Measurements from ENCODE around the gene AP3B2. TPM values are rescaled to one million over a fixed set of nuclear protein-coding genes. Genes with fewer than 3 reads are reported as not detected.

AP3B2 gene
- total RNA-seq, 4 donors from 2014 or later: 0.59 to 14.2 (median 1.1) TPM

GRCh38 chr15:82698711-82699345, 10.8 kb downstream of the AP3B2 start:
- no peaks in the 10 kb centered on the region for H3K9me3 ChIP-seq
- no peaks in the 10 kb centered on the region for H3K27me3 ChIP-seq
- WGBS, 2 donors: 68 to 77% methylated on average over 8 of the region's 8 CpGs
- H3K4me3 ChIP-seq: no peak overlapping the region
- H3K36me3 ChIP-seq: no peaks in the 10 kb centered on the region
- no peak for DNase-seq (ENCODE audit: low spot score in 2 of 2)
- TF ChIP-seq POLR2A (IDR thresholded peaks at IDR 0.05): no peak
- no peak for TF ChIP-seq CTCF (IDR thresholded peaks at IDR 0.05)
- TF ChIP-seq EP300 (IDR thresholded peaks at IDR 0.05): no peak
- no peak overlapping the region for H3K27ac ChIP-seq
- H3K4me1 ChIP-seq: no peaks in the 10 kb centered on the region

GRCh38 chr15:82697735-82698407, 11.8 kb downstream of the AP3B2 start:
- WGBS, 2 donors: 85 to 94% methylated on average over 9 of the region's 9 CpGs
- no peaks in the 10 kb centered on the region for H3K9me3 ChIP-seq
- DNase-seq (ENCODE audit: low spot score in 2 of 2): no peak
- H3K27ac ChIP-seq: no peak overlapping the region
- no peaks in the 10 kb centered on the region for H3K27me3 ChIP-seq
- no peak for TF ChIP-seq CTCF (IDR thresholded peaks at IDR 0.05)
- no peak for TF ChIP-seq EP300 (IDR thresholded peaks at IDR 0.05)
- no peak for TF ChIP-seq POLR2A (IDR thresholded peaks at IDR 0.05)
- no peak overlapping the region for H3K4me3 ChIP-seq
- H3K36me3 ChIP-seq: no peaks in the 10 kb centered on the region
- no peaks in the 10 kb centered on the region for H3K4me1 ChIP-seq

- H3K27ac ChIP-seq: no peak overlapping the region
Measured at GRCh38 chr15:82692171-82692570, 17.5 kb downstream of the AP3B2 start.

GRCh38 chr15:82689147-82689546, 20.5 kb downstream of the AP3B2 start:
- H3K4me3 ChIP-seq: no peak overlapping the region
- H3K27ac ChIP-seq: no peak overlapping the region
- H3K9me3 ChIP-seq: no peaks in the 10 kb centered on the region
- no peaks in the 10 kb centered on the region for H3K4me1 ChIP-seq
- DNase-seq (ENCODE audit: low spot score in 2 of 2): no peak
- H3K27me3 ChIP-seq: no peaks in the 10 kb centered on the region
- no peaks in the 10 kb centered on the region for H3K36me3 ChIP-seq
- TF ChIP-seq CTCF (IDR thresholded peaks at IDR 0.05) (no peak), EP300 (IDR thresholded peaks at IDR 0.05) (no peak), POLR2A (IDR thresholded peaks at IDR 0.05) (no peak)
- WGBS, 2 donors: 83 to 95% methylated on average over 8 of the region's 8 CpGs

More at GRCh38 chr15:82692171-82692570, 17.5 kb downstream of the AP3B2 start:
- 93% methylated on average over 23 of the region's 23 CpGs for WGBS, 2 donors
- Histone ChIP-seq H3K4me1 (no peaks in the 10 kb centered on the region), H3K9me3 (no peaks in the 10 kb centered on the region), H3K27me3 (no peaks in the 10 kb centered on the region), H3K36me3 (no peaks in the 10 kb centered on the region), H3K4me3 (no peak overlapping the region)
- no peak for DNase-seq (ENCODE audit: low spot score in 2 of 2)
- TF ChIP-seq POLR2A (IDR thresholded peaks at IDR 0.05) (no peak), CTCF (IDR thresholded peaks at IDR 0.05) (no peak), EP300 (IDR thresholded peaks at IDR 0.05) (no peak)

GRCh38 chr15:82688691-82689090, 21.0 kb downstream of the AP3B2 start:
- 84 to 95% methylated on average over 8 to 10 of the region's 10 CpGs for WGBS, 2 donors
- no peak for TF ChIP-seq EP300 (IDR thresholded peaks at IDR 0.05)
- TF ChIP-seq POLR2A (IDR thresholded peaks at IDR 0.05): no peak
- TF ChIP-seq CTCF (IDR thresholded peaks at IDR 0.05): no peak
- no peaks in the 10 kb centered on the region for H3K9me3 ChIP-seq
- H3K27me3 ChIP-seq: no peaks in the 10 kb centered on the region
- H3K36me3 ChIP-seq: no peaks in the 10 kb centered on the region
- H3K4me1 ChIP-seq: no peaks in the 10 kb centered on the region
- no peak for DNase-seq (ENCODE audit: low spot score in 2 of 2)
- H3K27ac ChIP-seq: no peak overlapping the region
- no peak overlapping the region for H3K4me3 ChIP-seq
